GM21447 (cell line): Measurements from ENCODE around the gene CASP10.
A peak's percentile ranks its signal among the peaks of the same experiment; 100 is the strongest.

Experiments used
- ATAC-seq: cut with Tn5 transposase; IDR thresholded peaks from one replicate; pipeline ENCODE4 v1.9.1; 2021; ENCODE audit not compliant: unreplicated experiment

CASP10 gene

GRCh38 chr2:201195331-201195730 is 12.4 kb downstream of the CASP10 start:
- ATAC-seq, result no peak

DNA sequence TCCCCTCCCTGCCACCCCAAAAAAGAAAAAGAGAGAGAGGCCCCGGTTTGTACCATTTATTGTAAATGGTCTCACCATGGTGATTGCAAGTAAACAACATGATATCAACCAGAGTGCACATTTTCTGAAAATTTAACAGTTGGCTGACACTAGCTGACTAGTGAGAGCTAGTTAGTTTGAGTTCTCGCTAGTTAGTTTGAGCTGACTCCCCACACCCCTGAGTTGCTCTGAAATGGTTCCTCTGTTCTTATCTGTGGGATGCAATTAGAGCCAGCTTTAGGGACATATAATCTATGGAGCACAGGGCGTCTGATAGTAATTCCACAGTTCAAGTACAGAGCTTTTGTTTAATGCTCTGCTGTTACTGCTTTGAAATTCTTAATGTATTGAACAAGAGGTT is 13.1 kb downstream of the CASP10 start:
- ATAC-seq, result no peak

GRCh38 chr2:201196803-201197202 is 13.9 kb downstream of the CASP10 start:
- no peak for ATAC-seq

GRCh38 chr2:201197781-201198180 is 14.8 kb downstream of the CASP10 start:
- ATAC-seq, result no peak

DNA sequence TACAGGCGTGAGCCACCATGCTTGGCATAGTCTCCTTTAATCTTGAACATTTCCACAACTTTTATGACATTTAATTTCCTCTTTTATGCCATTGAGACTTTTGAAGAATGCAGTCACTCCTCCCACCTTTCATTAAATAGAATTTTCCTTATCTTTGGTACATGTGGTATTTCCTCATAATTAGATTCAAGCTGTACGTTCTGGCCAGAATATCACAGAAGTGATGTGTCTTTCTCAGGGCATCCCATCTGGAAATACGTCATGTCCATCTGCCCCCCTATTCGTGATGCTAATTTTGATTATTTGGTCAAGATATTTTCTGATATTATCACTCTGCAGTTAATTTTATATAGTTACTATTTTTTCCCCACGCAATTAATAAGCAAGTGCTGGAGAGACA is 16.9 kb downstream of the CASP10 start:
- no peak for ATAC-seq

DNA sequence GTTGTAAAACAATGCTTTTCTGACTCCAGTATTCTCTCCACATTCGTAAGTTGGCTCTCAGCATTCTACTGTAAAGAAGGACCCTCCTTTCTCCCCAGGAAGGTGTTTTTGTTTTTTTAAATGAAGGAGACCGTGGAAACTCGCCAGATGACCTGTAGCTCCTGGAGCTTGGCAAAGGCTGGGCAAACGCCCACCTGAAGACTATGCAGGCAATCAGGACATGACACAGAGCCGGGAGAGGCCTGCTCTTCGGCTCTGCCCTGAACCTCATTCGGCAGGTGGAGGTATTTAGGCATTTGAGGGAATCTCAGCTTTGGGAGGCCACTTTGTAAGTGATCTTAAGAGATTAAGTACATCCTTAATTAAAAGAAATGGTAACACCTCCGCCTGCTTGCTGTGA is 17.4 kb downstream of the CASP10 start:
- ATAC-seq, result no peak

GRCh38 chr2:201201371-201201770 is 18.4 kb downstream of the CASP10 start:
- no peak for ATAC-seq

GRCh38 chr2:201203916-201204654 is 21.1 kb downstream of the CASP10 start:
- ATAC-seq, result no peak

DNA sequence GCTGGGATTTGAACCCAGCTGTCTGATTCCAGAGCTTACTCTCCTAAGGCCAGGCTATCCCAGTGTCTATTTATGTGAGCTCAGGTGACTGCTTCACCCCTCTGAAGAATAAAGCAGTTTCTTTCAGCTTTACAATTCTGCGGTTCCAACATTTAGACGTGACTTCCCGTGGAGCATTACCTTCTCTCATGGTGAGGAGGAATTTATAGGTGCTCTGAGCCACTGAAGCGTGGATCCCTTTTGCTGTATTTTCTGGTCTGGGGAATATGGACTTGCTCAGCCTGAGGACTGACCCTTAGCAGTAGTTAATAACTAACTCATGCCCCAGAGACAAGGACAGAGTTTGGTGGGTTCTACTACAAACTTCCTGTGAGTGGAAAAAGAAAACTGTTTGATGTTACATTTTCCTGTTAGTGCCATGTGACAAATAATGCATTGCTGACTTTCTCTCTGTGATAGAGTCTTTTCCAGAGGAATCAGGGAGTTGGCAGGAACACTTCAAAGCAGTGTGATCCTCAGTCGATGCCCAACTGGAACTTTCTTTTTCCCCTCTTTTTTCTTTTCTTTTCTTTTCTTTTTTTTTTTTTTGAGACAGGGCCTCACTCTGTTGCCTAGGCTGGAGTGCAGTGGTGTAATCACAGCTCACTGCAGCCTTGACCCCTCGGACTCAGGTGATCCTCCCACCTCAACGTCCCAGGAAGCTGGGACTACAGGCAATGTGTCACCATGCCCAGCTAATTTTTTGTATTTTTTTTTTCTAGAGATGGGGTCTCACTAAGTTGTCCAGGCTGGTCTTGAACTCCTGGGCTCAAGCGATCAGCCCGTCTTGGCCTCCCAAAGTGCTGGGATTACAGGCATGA is 21.9 kb downstream of the CASP10 start:
- peak; percentile 45 for ATAC-seq

GRCh38 chr2:201205515-201205849 is 22.5 kb downstream of the CASP10 start:
- ATAC-seq, result no peak

- peak; percentile 69 for ATAC-seq
Observed at GRCh38 chr2:201208563-201209252, 25.8 kb downstream of the CASP10 start.

GRCh38 chr2:201215963-201216362 is 33.0 kb downstream of the CASP10 start:
- no peak for ATAC-seq

GRCh38 chr2:201216918-201217317 is 34.0 kb downstream of the CASP10 start:
- no peak for ATAC-seq

GRCh38 chr2:201218780-201219179 is 35.8 kb downstream of the CASP10 start:
- no peak for ATAC-seq

GRCh38 chr2:201219328-201220096 is 36.6 kb downstream of the CASP10 start:
- no peak for ATAC-seq

GRCh38 chr2:201220102-201220570 is 37.2 kb downstream of the CASP10 start:
- ATAC-seq, result no peak

- ATAC-seq, result peak; percentile 94
Observed at GRCh38 chr2:201223089-201224073, 40.4 kb downstream of the CASP10 start.

GRCh38 chr2:201228271-201228911 is 45.5 kb downstream of the CASP10 start:
- no peak for ATAC-seq

GRCh38 chr2:201228912-201229290 is 46.0 kb downstream of the CASP10 start:
- ATAC-seq, result no peak
